Liver (tissue), 9 donors: ENCODE data around the gene CDK11B. TPM values are rescaled to one million over a fixed set of nuclear protein-coding genes. Genes with fewer than 3 reads are reported as not detected.
A peak's percentile ranks its signal among the peaks of the same experiment; 100 is the strongest.

Experiments used
- DNase-seq: peaks from one replicate; pipeline ENCODE4 v3.0.0-alpha.2; 2017; ENCODE audit warnings: low spot score
- H3K27ac ChIP-seq, 2 donors: one replicate each; pipeline ENCODE4 v1.7.0; 2013; ENCODE audit warnings: inconsistent platforms in 2 of 2, low read length in 2 of 2, control low read depth in 1 of 2, low read depth in 1 of 2, mild to moderate bottlenecking in 1 of 2
- H3K27me3 ChIP-seq, 4 donors: one replicate each; pipeline versions ENCODE4 v1.6.1 to v1.7.0; 2013; ENCODE audit warnings: low read length in 3 of 4, inconsistent platforms in 1 of 4, mild to moderate bottlenecking in 1 of 4, moderate library complexity in 1 of 4; ENCODE audit not compliant: control insufficient read depth in 4 of 4, insufficient read depth in 4 of 4
- H3K36me3 ChIP-seq, 4 donors: one replicate each; pipeline versions ENCODE4 v1.6.1 to v1.7.0; 2013; ENCODE audit warnings: low read length in 3 of 4, mild to moderate bottlenecking in 3 of 4, low read depth in 1 of 4, moderate library complexity in 1 of 4; ENCODE audit not compliant: control insufficient read depth in 4 of 4, insufficient read depth in 3 of 4
- H3K4me1 ChIP-seq, 4 donors: one replicate each; pipeline versions ENCODE4 v1.6.1 to v1.7.0; 2013; ENCODE audit warnings: low read length in 3 of 4, mild to moderate bottlenecking in 3 of 4, moderate library complexity in 1 of 4; ENCODE audit not compliant: control insufficient read depth in 4 of 4, insufficient read depth in 4 of 4
- H3K4me3 ChIP-seq, 3 donors: one replicate each; pipeline versions ENCODE4 v1.6.1 to v1.7.0; 2013; ENCODE audit warnings: low read length in 3 of 3, control low read depth in 1 of 3, low read depth in 1 of 3, mild to moderate bottlenecking in 1 of 3
- H3K9ac ChIP-seq, 2 donors: one replicate each; pipeline ENCODE4 v1.7.0; 2013; ENCODE audit warnings: low read length in 2 of 2, mild to moderate bottlenecking in 2 of 2, moderate library complexity in 2 of 2, control low read depth in 1 of 2, low read depth in 1 of 2
- H3K9me3 ChIP-seq, 4 donors: one replicate each; pipeline versions ENCODE4 v1.6.1 to v1.7.0; 2013; ENCODE audit warnings: low read length in 3 of 4; ENCODE audit not compliant: control insufficient read depth in 4 of 4
- ATF3 ChIP-seq: IDR thresholded peaks from 2 replicates; pipeline ENCODE4 v1.6.1; 2016; ENCODE audit warnings: antibody characterized with exemption
- CTCF ChIP-seq: fragments of 150-350 bp; IDR thresholded peaks from 2 replicates; pipeline ENCODE4 v1.5.1; 2017; ENCODE audit warnings: improper control_type of control experiment, low read depth, low read length; ENCODE audit not compliant: missing input control
- EGR1 ChIP-seq, 2 donors: IDR thresholded peaks; 2 replicates each; pipeline ENCODE4 v1.6.1; 2016 to 2018; ENCODE audit warnings: antibody characterized with exemption in 2 of 2, low read depth in 2 of 2
- FOXA1 ChIP-seq: IDR thresholded peaks from 2 replicates; pipeline ENCODE4 v1.6.1; 2016; ENCODE audit warnings: antibody characterized with exemption
- FOXA2 ChIP-seq: IDR thresholded peaks from 2 replicates; pipeline ENCODE4 v1.6.1; 2016; ENCODE audit warnings: antibody characterized with exemption
- GABPA ChIP-seq, 2 donors: IDR thresholded peaks in 1 of 2; conservative IDR thresholded peaks in 1 of 2; 2 replicates each; pipeline ENCODE4 v1.6.1; 2016; ENCODE audit warnings: antibody characterized with exemption in 2 of 2, mild to moderate bottlenecking in 1 of 2, moderate library complexity in 1 of 2
- HNF4A ChIP-seq, 2 donors: conservative IDR thresholded peaks; 2 replicates each; pipeline ENCODE4 v1.6.1; 2016; ENCODE audit warnings: antibody characterized with exemption in 2 of 2, mild to moderate bottlenecking in 2 of 2
- HNF4G ChIP-seq: IDR thresholded peaks from 2 replicates; pipeline ENCODE4 v1.6.1; 2016; ENCODE audit warnings: antibody characterized with exemption
- JUND ChIP-seq, 2 donors: IDR thresholded peaks; 2 replicates each; pipeline ENCODE4 v1.6.1; 2016; ENCODE audit warnings: antibody characterized with exemption in 2 of 2
- MAX ChIP-seq: IDR thresholded peaks from 2 replicates; pipeline ENCODE4 v1.6.1; 2016; ENCODE audit warnings: antibody characterized with exemption
- NR2F2 ChIP-seq: IDR thresholded peaks from 2 replicates; pipeline ENCODE4 v1.6.1; 2016; ENCODE audit warnings: antibody characterized with exemption
- RAD21 ChIP-seq, 2 donors: IDR thresholded peaks; 2 replicates each; pipeline ENCODE4 v1.6.1; 2016; ENCODE audit warnings: antibody characterized with exemption in 2 of 2, mild to moderate bottlenecking in 2 of 2
- REST ChIP-seq: IDR thresholded peaks from 2 replicates; pipeline ENCODE4 v1.6.1; 2016; ENCODE audit warnings: antibody characterized with exemption, mild to moderate bottlenecking
- RXRA ChIP-seq, 2 donors: IDR thresholded peaks; 2 replicates each; pipeline ENCODE4 v1.6.1; 2017 to 2018; ENCODE audit warnings: antibody characterized with exemption in 2 of 2, mild to moderate bottlenecking in 1 of 2
- SP1 ChIP-seq: IDR thresholded peaks from 2 replicates; pipeline ENCODE4 v1.6.1; 2018; ENCODE audit warnings: antibody characterized with exemption, mild to moderate bottlenecking
- TAF1 ChIP-seq: conservative IDR thresholded peaks from 2 replicates; pipeline ENCODE4 v1.6.1; 2016; ENCODE audit warnings: antibody characterized with exemption, mild to moderate bottlenecking
- YY1 ChIP-seq: IDR thresholded peaks from 2 replicates; pipeline ENCODE4 v1.6.1; 2016; ENCODE audit warnings: antibody characterized with exemption, mild to moderate bottlenecking
- ZBTB33 ChIP-seq: IDR thresholded peaks from 2 replicates; pipeline ENCODE4 v1.6.1; 2016; ENCODE audit warnings: antibody characterized with exemption
- WGBS: extraction: QIAGEN DNeasy Blood & Tissue Kit; methylation state at CpG from one replicate; pipeline ENCODE4 v1.1.7; 2013; 5-methylcytosine and 5-hydroxymethylcytosine counted together
- polyA plus RNA-seq, 2 donors: library from polyadenylated mRNA; stranded (reverse) in 1 of 2; unstranded in 1 of 2; fragments of 200-250 nt in 1 of 2; fragments of >200 nt in 1 of 2; fragmentation: Nextera tagmentation in 1 of 2; extraction: Ambion mirVana in 1 of 2; gene quantifications; one replicate each; pipeline versions ENCODE4 v1.2.1 to v1.2.3, GENCODE V29; 2013 to 2015
- total RNA-seq, 2 donors: library from RNA; depleted of rRNA; stranded (reverse); fragments of >200 nt; gene quantifications; one replicate each; pipeline ENCODE4 v1.2.3, GENCODE V29; 2014
- donor health status: healthy.
- donor health status: healthy.
- donor health status: healthy.
- donor health status: healthy.
- donor health status: healthy.

CDK11B gene
- total and polyA plus RNA-seq, 4 donors = 5.1 to 12.2 (median 7.4) TPM

GRCh38 chr1:1616838-1617237 lies 42.0 kb downstream of the CDK11B start (continued):
- TF ChIP-seq ZBTB33 = no peak
- no peak for TF ChIP-seq FOXA2
- TF ChIP-seq JUND (IDR thresholded peaks at IDR 0.05) = no peak
- no peak for TF ChIP-seq GABPA (IDR thresholded peaks at IDR 0.05 in 1 of 2, conservative IDR thresholded peaks at IDR 0.05 in 1 of 2)

- Histone ChIP-seq H3K4me3 (peak overlapping the region; percentile 53 to 97 (median 85)), H3K9me3 (no peaks in the 10 kb centered on the region), H3K27ac (peak overlapping the region; percentile 94 to 100), H3K36me3 (peaks cover 0 to 6% (median 0%) of the 10 kb centered on the region in 4 donors), H3K4me1 (peaks cover 11 to 58% (median 46%) of the 10 kb centered on the region in 4 donors), H3K27me3 (no peaks in the 10 kb centered on the region), H3K9ac (peak overlapping the region in 1 of 2 donors; percentile 95)
- peak; percentile 55 for DNase-seq
- TF ChIP-seq MAX = no peak
- no peak for TF ChIP-seq NR2F2
- no peak for TF ChIP-seq HNF4A (conservative IDR thresholded peaks at IDR 0.05)
- no peak for TF ChIP-seq YY1
- no peak for TF ChIP-seq TAF1
- no peak for TF ChIP-seq FOXA1
- no peak for TF ChIP-seq ATF3
- no peak for TF ChIP-seq RXRA (IDR thresholded peaks at IDR 0.05)
- TF ChIP-seq EGR1 (IDR thresholded peaks at IDR 0.05; ENCODE audit: low read depth in 2 of 2) = no peak
- no peak for TF ChIP-seq JUND (IDR thresholded peaks at IDR 0.05)
- no peak for TF ChIP-seq SP1
- TF ChIP-seq GABPA (IDR thresholded peaks at IDR 0.05 in 1 of 2, conservative IDR thresholded peaks at IDR 0.05 in 1 of 2) = no peak
- no peak for TF ChIP-seq ZBTB33
- TF ChIP-seq HNF4G = no peak
- no peak for TF ChIP-seq CTCF
- no peak for TF ChIP-seq REST
- no peak for TF ChIP-seq FOXA2
- no peak for TF ChIP-seq RAD21 (IDR thresholded peaks at IDR 0.05)
- WGBS = 3% methylated on average over 80 of the region's 80 CpGs
Observed at GRCh38 chr1:1616045-1616790, 42.6 kb downstream of the CDK11B start.
